Mesodermal cell (in vitro differentiated cells): ENCODE measurements around the gene ZNF429.

Experiments
- H3K27ac ChIP-seq: 2 replicates; pipeline ENCODE4 v1.7.0; 2013; ENCODE audit warnings: mild to moderate bottlenecking, low read depth, low read length, moderate library complexity; ENCODE audit not compliant: severe bottlenecking
- H3K36me3 ChIP-seq: 2 replicates; pipeline ENCODE4 v1.7.1; 2013; ENCODE audit warnings: mild to moderate bottlenecking, low read length, moderate library complexity; ENCODE audit not compliant: control insufficient read depth, insufficient read depth
- H3K4me1 ChIP-seq: one replicate; pipeline ENCODE4 v1.7.1; 2013; ENCODE audit warnings: mild to moderate bottlenecking, low read length; ENCODE audit not compliant: insufficient read depth, control insufficient read depth, poor library complexity, severe bottlenecking
- H3K4me3 ChIP-seq: 2 replicates; pipeline ENCODE4 v1.7.0; 2013; ENCODE audit warnings: low read length, control low read depth, mild to moderate bottlenecking; ENCODE audit not compliant: insufficient read depth, poor library complexity, severe bottlenecking; ENCODE audit errors: extremely low read depth
- H3K9me3 ChIP-seq: 2 replicates; pipeline ENCODE4 v1.7.1; 2013; ENCODE audit warnings: mild to moderate bottlenecking, low read length, moderate library complexity; ENCODE audit not compliant: control insufficient read depth
- WGBS, 2 experiments: methylation state at CpG; one replicate each; pipeline ENCODE4 v1.1.5; 2013; ENCODE audit warnings: missing lambda C conversion rate in 2 of 2; ENCODE audit not compliant: insufficient coverage in 2 of 2; 5-methylcytosine and 5-hydroxymethylcytosine counted together

Gene ZNF429

DNA sequence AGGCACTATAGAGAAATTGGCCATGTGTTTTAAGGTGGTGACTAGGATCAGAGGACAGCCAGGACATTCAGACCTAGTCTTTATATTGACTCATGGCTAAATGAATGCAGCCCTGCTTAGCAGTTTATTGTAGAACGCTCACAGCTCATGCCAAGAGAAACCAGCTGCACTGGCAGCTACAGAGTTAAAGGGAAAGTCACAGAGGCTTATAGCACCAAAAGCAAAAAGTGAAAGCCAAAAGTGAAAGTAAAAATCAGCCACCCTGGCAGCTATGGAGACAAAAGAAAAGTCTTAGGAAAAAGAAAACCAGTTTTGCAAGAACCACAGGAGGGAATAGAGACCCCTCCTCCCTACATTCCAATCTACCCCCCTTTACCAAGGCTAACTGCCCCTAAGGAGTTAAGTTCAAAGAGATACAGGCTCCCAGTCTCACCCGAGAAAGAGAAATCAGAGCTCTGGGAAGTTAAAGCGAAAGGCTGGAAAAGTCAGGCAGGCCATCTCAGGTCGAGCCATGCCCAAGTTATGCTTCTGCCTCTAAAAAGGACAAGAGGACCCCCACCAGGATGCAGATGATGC, 99.0 kb downstream of the ZNF429 start:
- Histone ChIP-seq H3K27ac (no peak overlapping the region), H3K9me3 (peaks cover 11% of the 10 kb centered on the region), H3K4me3 (no peak overlapping the region), H3K36me3 (no peaks in the 10 kb centered on the region), H3K4me1 (no peaks in the 10 kb centered on the region)
- 25 to 44% methylated on average over 3 to 4 of the region's 4 CpGs for WGBS, 2 experiments
